ENCODE data around the gene ABCC12.

DNA sequence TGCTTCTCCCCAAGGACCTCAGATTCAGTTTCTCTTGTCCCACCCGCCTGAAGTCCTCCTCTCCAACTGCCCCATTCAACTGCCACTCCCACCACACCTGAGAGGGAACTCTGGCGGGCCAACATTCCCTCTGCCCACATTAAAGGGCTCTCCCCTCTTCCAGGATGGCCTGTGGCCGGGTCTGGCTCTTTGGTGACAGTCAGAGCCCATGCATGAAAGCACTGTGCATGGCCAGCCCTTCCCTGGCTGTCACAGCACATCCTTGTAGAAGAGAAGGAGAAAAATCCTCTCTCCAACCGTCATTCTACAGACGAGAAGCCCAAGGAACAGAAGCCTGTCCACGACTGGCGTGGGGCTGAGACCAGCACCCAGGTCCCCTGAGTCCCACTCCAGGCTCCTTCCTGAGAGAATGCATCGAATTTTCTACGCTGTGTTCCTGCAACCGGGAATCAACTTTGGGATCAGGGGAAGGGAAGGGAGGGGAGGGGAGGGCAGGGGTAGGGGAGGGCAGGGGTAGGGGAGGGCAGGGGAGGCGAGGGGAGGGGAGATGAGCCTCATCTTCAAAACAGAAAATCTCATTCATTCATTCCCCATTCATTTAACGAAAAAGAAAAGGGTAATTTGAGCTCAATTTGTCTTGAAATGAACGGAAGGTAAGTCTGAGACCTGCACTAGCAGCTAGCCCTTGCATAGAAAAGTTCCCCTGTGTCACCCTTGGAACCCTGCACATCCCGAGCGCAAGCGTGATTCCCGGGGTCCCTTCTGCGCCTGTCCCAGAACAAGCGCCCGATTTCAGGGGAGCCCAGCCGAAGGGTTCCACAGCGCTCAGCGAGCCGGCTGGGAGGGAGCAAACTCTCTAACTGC lies at the start of gene ABCC12:
- TF ChIP-seq, protein P1, sequence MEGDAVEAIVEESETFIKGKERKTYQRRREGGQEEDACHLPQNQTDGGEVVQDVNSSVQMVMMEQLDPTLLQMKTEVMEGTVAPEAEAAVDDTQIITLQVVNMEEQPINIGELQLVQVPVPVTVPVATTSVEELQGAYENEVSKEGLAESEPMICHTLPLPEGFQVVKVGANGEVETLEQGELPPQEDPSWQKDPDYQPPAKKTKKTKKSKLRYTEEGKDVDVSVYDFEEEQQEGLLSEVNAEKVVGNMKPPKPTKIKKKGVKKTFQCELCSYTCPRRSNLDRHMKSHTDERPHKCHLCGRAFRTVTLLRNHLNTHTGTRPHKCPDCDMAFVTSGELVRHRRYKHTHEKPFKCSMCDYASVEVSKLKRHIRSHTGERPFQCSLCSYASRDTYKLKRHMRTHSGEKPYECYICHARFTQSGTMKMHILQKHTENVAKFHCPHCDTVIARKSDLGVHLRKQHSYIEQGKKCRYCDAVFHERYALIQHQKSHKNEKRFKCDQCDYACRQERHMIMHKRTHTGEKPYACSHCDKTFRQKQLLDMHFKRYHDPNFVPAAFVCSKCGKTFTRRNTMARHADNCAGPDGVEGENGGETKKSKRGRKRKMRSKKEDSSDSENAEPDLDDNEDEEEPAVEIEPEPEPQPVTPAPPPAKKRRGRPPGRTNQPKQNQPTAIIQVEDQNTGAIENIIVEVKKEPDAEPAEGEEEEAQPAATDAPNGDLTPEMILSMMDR (IDR thresholded peaks at IDR 0.05; ENCODE audit: insufficient read depth, low read length) = no peak
- no peak for TF ChIP-seq SPI1 (IDR thresholded peaks at IDR 0.05; ENCODE audit: borderline replicate concordance, low read depth)
